Stimulated activated CD8-positive, alpha-beta memory T cell treated with anti-CD3 and anti-CD28 coated beads, Interleukin-4, amount 100 ng/mL, for 24 hours (primary cell): ENCODE data around the gene FGGY.
"Not testable (repeated sequence)": the region's sequence is repeated elsewhere in the genome, so short reads cannot be mapped to it uniquely, and the experiment has no call there.

Experiments used
- DNase-seq: peaks from one replicate; pipeline ENCODE4 v3.0.0-alpha.2; 2020; ENCODE audit warnings: low read depth

The FGGY gene

GRCh38 chr1:59484096-59484495 lies 187.2 kb downstream of the FGGY start:
- DNase-seq, result no peak

- DNase-seq, result no peak
Observed at GRCh38 chr1:59485171-59485570, 188.3 kb downstream of the FGGY start.

- no peak for DNase-seq
Observed at GRCh38 chr1:59485949-59486348, 189.1 kb downstream of the FGGY start.

GRCh38 chr1:59486615-59487014 lies 189.7 kb downstream of the FGGY start:
- DNase-seq, result no peak

GRCh38 chr1:59487335-59488031 lies 190.6 kb downstream of the FGGY start:
- no peak for DNase-seq

GRCh38 chr1:59492500-59492899 lies 195.6 kb downstream of the FGGY start:
- no peak for DNase-seq

GRCh38 chr1:59494145-59494833 lies 197.4 kb downstream of the FGGY start:
- no peak for DNase-seq

- not testable (repeated sequence) for DNase-seq
Observed at GRCh38 chr1:59496156-59496555, 199.3 kb downstream of the FGGY start.

GRCh38 chr1:59497616-59498015 lies 200.7 kb downstream of the FGGY start:
- no peak for DNase-seq

- no peak for DNase-seq
Observed at GRCh38 chr1:59498640-59499039, 201.7 kb downstream of the FGGY start.

GRCh38 chr1:59499273-59499942 lies 202.5 kb downstream of the FGGY start:
- DNase-seq, result no peak

GRCh38 chr1:59499943-59500569 lies 203.2 kb downstream of the FGGY start:
- no peak for DNase-seq

GRCh38 chr1:59500950-59501742 lies 204.3 kb downstream of the FGGY start:
- DNase-seq, result no peak

GRCh38 chr1:59502009-59502691 lies 205.3 kb downstream of the FGGY start:
- no peak for DNase-seq

GRCh38 chr1:59504276-59504675 lies 207.4 kb downstream of the FGGY start:
- no peak for DNase-seq

- no peak for DNase-seq
Observed at GRCh38 chr1:59505596-59506028, 208.7 kb downstream of the FGGY start.

GRCh38 chr1:59506952-59507351 lies 210.1 kb downstream of the FGGY start:
- DNase-seq, result no peak

GRCh38 chr1:59509341-59509875 lies 212.5 kb downstream of the FGGY start:
- no peak for DNase-seq

- DNase-seq, result no peak
Observed at GRCh38 chr1:59510249-59510648, 213.4 kb downstream of the FGGY start.

GRCh38 chr1:59511476-59512465 lies 214.9 kb downstream of the FGGY start:
- no peak for DNase-seq
